Activated CD8-positive, alpha-beta memory T cell treated with anti-CD3 and anti-CD28 coated beads for 4 hours (primary cell): ENCODE data around the gene MMD.
"Not testable (repeated sequence)": the region's sequence is repeated elsewhere in the genome, so short reads cannot be mapped to it uniquely, and the experiment has no call there.

ENCODE experiments used
- DNase-seq, 2 donors: peaks; one replicate each; pipeline ENCODE4 v3.0.0-alpha.2; 2020; ENCODE audit warnings: low read depth in 2 of 2

MMD gene

GRCh38 chr17:55420776-55421178 is 858 bp downstream of the MMD start:
- DNase-seq: no peak

- no peak for DNase-seq
Observed at GRCh38 chr17:55420067-55420775, 1.4 kb downstream of the MMD start.

- DNase-seq: no peak
Observed at GRCh38 chr17:55418369-55419268, 3.0 kb downstream of the MMD start.

- no peak for DNase-seq
Observed at GRCh38 chr17:55417411-55418268, 4.0 kb downstream of the MMD start.

- DNase-seq: no peak
Observed at GRCh38 chr17:55416470-55417052, 5.1 kb downstream of the MMD start.

GRCh38 chr17:55416000-55416399 is 5.6 kb downstream of the MMD start:
- DNase-seq: no peak

- no peak for DNase-seq
Observed at GRCh38 chr17:55414983-55415382, 6.7 kb downstream of the MMD start.

- no peak for DNase-seq
Observed at GRCh38 chr17:55413825-55414489, 7.7 kb downstream of the MMD start.

- DNase-seq: no peak
Observed at GRCh38 chr17:55411463-55411855, 10.2 kb downstream of the MMD start.

- DNase-seq: no peak
Observed at GRCh38 chr17:55410722-55411462, 10.7 kb downstream of the MMD start.

- no peak for DNase-seq
Observed at GRCh38 chr17:55409030-55409800, 12.4 kb downstream of the MMD start.

GRCh38 chr17:55407641-55408566 is 13.7 kb downstream of the MMD start:
- DNase-seq: no peak

GRCh38 chr17:55405600-55405999 is 16.0 kb downstream of the MMD start:
- DNase-seq: no peak

GRCh38 chr17:55404197-55404596 is 17.4 kb downstream of the MMD start:
- DNase-seq: not testable (repeated sequence)

- no peak for DNase-seq
Observed at GRCh38 chr17:55402374-55402773, 19.3 kb downstream of the MMD start.

- DNase-seq: no peak
Observed at GRCh38 chr17:55398689-55399088, 22.9 kb downstream of the MMD start.

- DNase-seq: no peak
Observed at GRCh38 chr17:55395803-55396505, 25.7 kb downstream of the MMD start.
